ENCODE data around the gene OR56B1.

The OR56B1 gene

DNA sequence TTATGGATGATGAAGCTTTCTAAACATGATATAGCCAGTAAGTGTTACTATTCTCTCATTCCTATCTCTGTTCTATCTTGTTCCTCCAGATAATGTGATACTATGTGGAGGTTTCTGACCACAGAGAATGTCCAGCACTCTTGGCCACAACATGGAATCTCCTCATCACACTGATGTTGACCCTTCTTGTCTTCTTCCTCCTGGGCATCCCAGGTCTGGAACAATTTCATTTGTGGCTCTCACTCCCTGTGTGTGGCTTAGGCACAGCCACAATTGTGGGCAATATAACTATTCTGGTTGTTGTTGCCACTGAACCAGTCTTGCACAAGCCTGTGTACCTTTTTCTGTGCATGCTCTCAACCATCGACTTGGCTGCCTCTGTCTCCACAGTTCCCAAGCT lies 9.9 kb upstream of the OR56B1 start:
- no peak overlapping the region for H3K27ac ChIP-seq (ENCODE audit: low read depth, low read length, poor library complexity, severe bottlenecking)
- no peaks in the 10 kb centered on the region for H3K36me3 ChIP-seq (ENCODE audit: insufficient read depth, low read length)
- no peaks in the 10 kb centered on the region for H3K9me3 ChIP-seq (ENCODE audit: low read length)
- no peak overlapping the region for H3K4me2 ChIP-seq (ENCODE audit: low read length)
- no peaks in the 10 kb centered on the region for H3K79me2 ChIP-seq (ENCODE audit: insufficient read depth, low read length)
- H3K4me1 ChIP-seq (ENCODE audit: insufficient read depth, low read length, severe bottlenecking): no peaks in the 10 kb centered on the region
- H3K4me3 ChIP-seq (ENCODE audit: low read depth, low read length, poor library complexity, severe bottlenecking): no peak overlapping the region
- H3K9ac ChIP-seq (ENCODE audit: low read length): no peak overlapping the region
- H3K27me3 ChIP-seq (ENCODE audit: insufficient read depth, low read length): no peaks in the 10 kb centered on the region
- no peaks in the 10 kb centered on the region for H3K9me2 ChIP-seq (ENCODE audit: low read depth, low read length)
- H4K20me1 ChIP-seq (ENCODE audit: insufficient read depth, low read length): no peaks in the 10 kb centered on the region
- H3F3A ChIP-seq (ENCODE audit: insufficient read depth, low read length): no peaks in the 10 kb centered on the region
- no peak overlapping the region for H2AFZ ChIP-seq (ENCODE audit: low read length)
- TF ChIP-seq, protein P1, sequence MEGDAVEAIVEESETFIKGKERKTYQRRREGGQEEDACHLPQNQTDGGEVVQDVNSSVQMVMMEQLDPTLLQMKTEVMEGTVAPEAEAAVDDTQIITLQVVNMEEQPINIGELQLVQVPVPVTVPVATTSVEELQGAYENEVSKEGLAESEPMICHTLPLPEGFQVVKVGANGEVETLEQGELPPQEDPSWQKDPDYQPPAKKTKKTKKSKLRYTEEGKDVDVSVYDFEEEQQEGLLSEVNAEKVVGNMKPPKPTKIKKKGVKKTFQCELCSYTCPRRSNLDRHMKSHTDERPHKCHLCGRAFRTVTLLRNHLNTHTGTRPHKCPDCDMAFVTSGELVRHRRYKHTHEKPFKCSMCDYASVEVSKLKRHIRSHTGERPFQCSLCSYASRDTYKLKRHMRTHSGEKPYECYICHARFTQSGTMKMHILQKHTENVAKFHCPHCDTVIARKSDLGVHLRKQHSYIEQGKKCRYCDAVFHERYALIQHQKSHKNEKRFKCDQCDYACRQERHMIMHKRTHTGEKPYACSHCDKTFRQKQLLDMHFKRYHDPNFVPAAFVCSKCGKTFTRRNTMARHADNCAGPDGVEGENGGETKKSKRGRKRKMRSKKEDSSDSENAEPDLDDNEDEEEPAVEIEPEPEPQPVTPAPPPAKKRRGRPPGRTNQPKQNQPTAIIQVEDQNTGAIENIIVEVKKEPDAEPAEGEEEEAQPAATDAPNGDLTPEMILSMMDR (IDR thresholded peaks at IDR 0.05; ENCODE audit: low read length): no peak
- TF ChIP-seq EZH2 (IDR thresholded peaks at IDR 0.05; ENCODE audit: borderline replicate concordance, low read length): no peak

DNA sequence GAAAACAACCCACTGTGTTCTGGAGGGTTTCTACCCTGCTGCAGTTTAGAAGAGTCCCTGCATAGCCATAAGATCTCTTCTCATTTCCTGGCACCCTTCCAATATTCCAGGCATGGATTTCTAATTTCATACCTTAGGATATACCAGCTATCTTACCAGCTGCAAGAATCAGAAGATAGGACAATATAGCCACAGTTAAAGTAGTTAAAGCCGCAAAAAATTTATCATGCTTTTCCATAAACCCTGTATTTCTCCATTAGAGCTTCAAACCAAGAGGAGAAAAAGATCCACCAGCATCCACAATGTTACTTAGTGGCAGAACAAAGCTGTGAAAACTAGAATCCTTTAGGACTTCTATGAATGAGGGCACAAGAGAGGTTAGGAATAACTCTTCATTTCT lies 8.6 kb upstream of the OR56B1 start:
- Histone ChIP-seq H3K9me3 (ENCODE audit: low read length) (no peaks in the 10 kb centered on the region), H2AFZ (ENCODE audit: low read length) (no peak overlapping the region), H3K4me3 (ENCODE audit: low read depth, low read length, poor library complexity, severe bottlenecking) (no peak overlapping the region), H3K27ac (ENCODE audit: low read depth, low read length, poor library complexity, severe bottlenecking) (no peak overlapping the region), H3K36me3 (ENCODE audit: insufficient read depth, low read length) (no peaks in the 10 kb centered on the region), H3K79me2 (ENCODE audit: insufficient read depth, low read length) (no peaks in the 10 kb centered on the region), H3K4me1 (ENCODE audit: insufficient read depth, low read length, severe bottlenecking) (no peaks in the 10 kb centered on the region), H3K9me2 (ENCODE audit: low read depth, low read length) (no peaks in the 10 kb centered on the region), H3K9ac (ENCODE audit: low read length) (no peak overlapping the region), H3K27me3 (ENCODE audit: insufficient read depth, low read length) (no peaks in the 10 kb centered on the region), H3F3A (ENCODE audit: insufficient read depth, low read length) (no peaks in the 10 kb centered on the region), H3K4me2 (ENCODE audit: low read length) (no peak overlapping the region), H4K20me1 (ENCODE audit: insufficient read depth, low read length) (no peaks in the 10 kb centered on the region)
- TF ChIP-seq, protein P1 (IDR thresholded peaks at IDR 0.05; ENCODE audit: low read length): no peak
- no peak for TF ChIP-seq EZH2 (IDR thresholded peaks at IDR 0.05; ENCODE audit: borderline replicate concordance, low read length)

DNA sequence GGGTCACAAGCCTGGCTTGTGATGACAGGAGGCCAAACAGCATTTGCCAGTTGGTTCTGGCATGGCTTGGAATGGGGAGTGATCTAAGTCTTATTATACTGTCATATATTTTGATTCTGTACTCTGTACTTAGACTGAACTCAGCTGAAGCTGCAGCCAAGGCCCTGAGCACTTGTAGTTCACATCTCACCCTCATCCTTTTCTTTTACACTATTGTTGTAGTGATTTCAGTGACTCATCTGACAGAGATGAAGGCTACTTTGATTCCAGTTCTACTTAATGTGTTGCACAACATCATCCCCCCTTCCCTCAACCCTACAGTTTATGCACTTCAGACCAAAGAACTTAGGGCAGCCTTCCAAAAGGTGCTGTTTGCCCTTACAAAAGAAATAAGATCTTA lies 843 bp downstream of the OR56B1 start:
- Histone ChIP-seq H3K27ac (ENCODE audit: low read depth, low read length, poor library complexity, severe bottlenecking) (no peak overlapping the region), H3K4me3 (ENCODE audit: low read depth, low read length, poor library complexity, severe bottlenecking) (no peak overlapping the region), H3K27me3 (ENCODE audit: insufficient read depth, low read length) (no peaks in the 10 kb centered on the region)

More for the DNA sequence above, 843 bp downstream of the OR56B1 start:
- Histone ChIP-seq H3K79me2 (ENCODE audit: insufficient read depth, low read length) (no peaks in the 10 kb centered on the region), H3K9me2 (ENCODE audit: low read depth, low read length) (no peaks in the 10 kb centered on the region), H3K4me2 (ENCODE audit: low read length) (no peak overlapping the region), H3K9ac (ENCODE audit: low read length) (no peak overlapping the region), H3K36me3 (ENCODE audit: insufficient read depth, low read length) (no peaks in the 10 kb centered on the region), H4K20me1 (ENCODE audit: insufficient read depth, low read length) (no peaks in the 10 kb centered on the region), H3K9me3 (ENCODE audit: low read length) (no peaks in the 10 kb centered on the region), H3F3A (ENCODE audit: insufficient read depth, low read length) (no peaks in the 10 kb centered on the region), H3K4me1 (ENCODE audit: insufficient read depth, low read length, severe bottlenecking) (no peaks in the 10 kb centered on the region), H2AFZ (ENCODE audit: low read length) (no peak overlapping the region)
- TF ChIP-seq, protein P1 (IDR thresholded peaks at IDR 0.05; ENCODE audit: low read length): no peak
- no peak for TF ChIP-seq EZH2 (IDR thresholded peaks at IDR 0.05; ENCODE audit: borderline replicate concordance, low read length)
